GM12878 (cell line): ENCODE measurements around the gene AQP5. TPM values are rescaled to one million over a fixed set of nuclear protein-coding genes. Genes with fewer than 3 reads are reported as not detected.

Experiments used
- ATAC-seq: fragments of 200-7000 bp; cut with Tn5 transposase; 3 replicates; pipeline ENCODE4 v1.9.1; 2020; ENCODE audit warnings: mild to moderate bottlenecking, moderate library complexity
- BruUV-seq: library from RNA; stranded (reverse); fragments of 400-500 nt; replicated peaks from 2 replicates; lab custom pipeline; 2021; lab: Mats Ljungman, UMichigan
- CTCF ChIA-PET: fragments of 300-600 bp; sonication (Branson Sonifier 250); formaldehyde crosslinking; extraction: SDS; loops from one replicate; lab custom pipeline; 2021; ENCODE audit warnings: inconsistent platforms; lab: Yijun Ruan, JAX
- POLR2A ChIA-PET: fragments of 350-600 bp; formaldehyde crosslinking; extraction: SDS; loops from one replicate; lab custom pipeline; 2021; ENCODE audit warnings: inconsistent platforms; lab: Charles Lee
- RAD21 ChIA-PET: fragments of 300-600 bp; sonication (Branson Sonifier 250); formaldehyde crosslinking; loops from one replicate; lab custom pipeline; 2023; ENCODE audit warnings: antibody characterized with exemption; ENCODE audit not compliant: unreplicated experiment; lab: Charles Lee
- SMC1A ChIA-PET: fragments of 300-600 bp; sonication (Branson Sonifier 250); formaldehyde crosslinking; loops from one replicate; lab custom pipeline; 2023; ENCODE audit not compliant: unreplicated experiment, uncharacterized antibody; lab: Charles Lee
- DNase-seq: peaks from one replicate; pipeline ENCODE4 v3.0.0-alpha.2; 2011; ENCODE audit warnings: low read depth, low spot score
- FAIRE-seq: peaks from 3 replicates; lab custom pipeline; 2011; peaks lifted over from hg19 to GRCh38; lab: Jason Lieb, UNC
- H2AFZ ChIP-seq: 2 replicates; pipeline ENCODE4 v1.6.0; 2011; ENCODE audit warnings: low read depth, low read length, control low read depth; ENCODE audit not compliant: control insufficient read depth
- H3K27ac ChIP-seq: 2 replicates; pipeline ENCODE4 v1.5.1; 2011; ENCODE audit warnings: control low read depth; ENCODE audit not compliant: control insufficient read depth, insufficient read depth
- H3K27me3 ChIP-seq, 2 experiments: replicated peaks in 1 of 2; 2 replicates each; pipeline versions ENCODE4 v1.6.0 to v1.6.1; 2011; ENCODE audit warnings: low read length in 1 of 2; ENCODE audit not compliant: control insufficient read depth in 2 of 2, insufficient read depth in 2 of 2
- H3K36me3 ChIP-seq, 2 experiments: 2 replicates each; pipeline ENCODE4 v1.5.1; 2011; ENCODE audit warnings: low read length in 1 of 2; ENCODE audit not compliant: control insufficient read depth in 2 of 2, insufficient read depth in 2 of 2
- H3K4me1 ChIP-seq: 2 replicates; pipeline ENCODE4 v1.6.1; 2011; ENCODE audit warnings: mild to moderate bottlenecking, low read length, moderate library complexity, mixed read lengths; ENCODE audit not compliant: control insufficient read depth, insufficient read depth
- H3K4me2 ChIP-seq: 2 replicates; pipeline ENCODE4 v1.6.0; 2011; ENCODE audit warnings: control low read depth; ENCODE audit not compliant: control insufficient read depth, insufficient read depth
- H3K4me3 ChIP-seq: fragments of 200-600 bp; sonication (generic); 2 replicates; pipeline ENCODE4 v1.5.1; 2016
- H3K79me2 ChIP-seq: 2 replicates; pipeline ENCODE4 v1.6.0; 2011; ENCODE audit warnings: low read length; ENCODE audit not compliant: control insufficient read depth, insufficient read depth
- H3K9ac ChIP-seq: 2 replicates; pipeline ENCODE4 v1.8.0; 2011; ENCODE audit warnings: low read length, control low read depth, mixed read lengths; ENCODE audit not compliant: control insufficient read depth, insufficient read depth
- H3K9me3 ChIP-seq: replicated peaks from 3 replicates; pipeline ENCODE4 v1.5.1; 2011; ENCODE audit warnings: mild to moderate bottlenecking, low read length; ENCODE audit not compliant: control insufficient read depth, insufficient read depth
- H4K20me1 ChIP-seq: 2 replicates; pipeline ENCODE4 v1.6.0; 2011; ENCODE audit not compliant: control insufficient read depth, insufficient read depth
- CEBPB ChIP-seq, 2 experiments: fragments of 150-350 bp in 1 of 2; IDR thresholded peaks; 2 replicates each; pipeline ENCODE4 v1.6.1; 2012 to 2014; ENCODE audit warnings: low read depth in 2 of 2, low read length in 2 of 2, borderline replicate concordance in 1 of 2, inconsistent platforms in 1 of 2
- ESRRA ChIP-seq: IDR thresholded peaks from 2 replicates; pipeline ENCODE4 v1.6.1; 2012; ENCODE audit warnings: mild to moderate bottlenecking, low read length, improper control_type of control experiment
- MEF2B ChIP-seq: fragments of 450-650 bp; IDR thresholded peaks from 2 replicates; pipeline ENCODE4 v1.6.1; 2018; ENCODE audit warnings: mild to moderate bottlenecking, moderate library complexity; ENCODE audit not compliant: partially characterized antibody, poor library complexity, severe bottlenecking
- MTA3 ChIP-seq: IDR thresholded peaks from 2 replicates; pipeline ENCODE4 v1.6.1; 2012; ENCODE audit warnings: low read length, inconsistent platforms, borderline replicate concordance
- RBBP5 ChIP-seq: fragments of 200-600 bp; sonication (generic); conservative IDR thresholded peaks from 2 replicates; pipeline ENCODE4 v1.6.1; 2016
- WGBS: methylation state at CpG from one replicate; pipeline ENCODE4 v1.1.6; 2016; ENCODE audit warnings: low lambda C conversion rate; ENCODE audit not compliant: insufficient replicate concordance, insufficient coverage; ENCODE audit errors: missing lambda C conversion rate; 5-methylcytosine and 5-hydroxymethylcytosine counted together
- in situ Hi-C: fragments of 300-500 bp; cut with MboI; formaldehyde crosslinking; loops from 9 replicates; pipeline ENCODE4 v1.14.3; 2018; ENCODE audit warnings: mixed read lengths
- intact Hi-C: fragments of 100-400 bp; cut with micrococcal nuclease; formaldehyde crosslinking; loops from one replicate; pipeline ENCODE4 v1.14.2; 2022; ENCODE audit not compliant: unreplicated experiment
- polyA plus RNA-seq, 11 experiments: library from polyadenylated mRNA; depleted of rRNA in 4 of 11; unstranded in 6 of 11; stranded (reverse) in 5 of 11; fragments of >200 nt; fragmentation: Nextera tagmentation in 4 of 11; fragmentation: Illumina TruSeq in 1 of 11; extraction: Ambion mirVana in 4 of 11; extraction: Trizol in 1 of 11; gene quantifications; 1 replicate in 1 of 11; 2 replicates in 10 of 11; pipeline versions ENCODE4 v1.2.1 to v1.2.3, GENCODE V29; 2011 to 2016; ENCODE audit warnings: inconsistent platforms in 2 of 11, missing spikeins in 2 of 11, low read depth in 1 of 11
- total RNA-seq, 4 experiments: library from RNA; depleted of rRNA in 3 of 4; stranded (reverse); fragments of >200 nt in 3 of 4; fragmentation: Illumina TruSeq in 1 of 4; extraction: Trizol in 1 of 4; gene quantifications; 2 replicates each; pipeline versions ENCODE4 v1.2.1 to v1.2.3, GENCODE V29; 2013 to 2021
- TF ChIP-seq, protein P1 (sequence below): fragments of 450-650 bp; IDR thresholded peaks from 2 replicates; pipeline ENCODE4 v1.6.1; 2017; ENCODE audit warnings: mild to moderate bottlenecking, moderate library complexity

The AQP5 gene
- total and polyA plus RNA-seq, 10 of the 15 experiments (the other 5 are each of a cell fraction or from before 2014, with no cell fraction given): not detected

DNA sequence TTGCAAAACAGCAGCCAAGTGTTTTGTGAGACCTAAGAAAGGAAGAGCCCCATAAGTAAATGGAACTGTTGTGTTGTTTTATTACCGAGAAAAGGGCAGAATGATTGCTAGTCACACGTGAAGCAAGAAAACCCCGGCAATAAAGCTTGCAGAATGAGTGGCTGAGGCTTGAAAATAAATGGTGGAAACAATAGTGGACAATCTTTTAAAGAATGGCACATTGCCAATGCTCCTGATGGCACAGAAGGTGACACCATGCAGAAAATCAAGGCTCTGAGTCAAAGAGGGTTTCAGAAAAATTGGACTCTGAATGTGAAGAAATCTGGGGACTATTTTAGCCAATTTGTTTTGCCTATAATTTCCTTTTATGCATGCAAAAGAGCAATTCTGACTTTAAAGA lies 15.2 kb upstream of the AQP5 start:
- POLR2A ChIA-PET: no interaction called here
- 64% methylated on average over 3 of the region's 3 CpGs for whole genome bisulfite sequencing
- H3K9ac ChIP-seq: no peak overlapping the region

More for the DNA sequence above, 15.2 kb upstream of the AQP5 start:
- no peaks in the 10 kb centered on the region for H3K36me3 ChIP-seq
- intact Hi-C loops: no loop called here
- no peak overlapping the region for H3K4me2 ChIP-seq
- H3K4me1 ChIP-seq: no peaks in the 10 kb centered on the region
- DNase-seq: no peak
- H2AFZ ChIP-seq: no peak overlapping the region
- no peaks in the 10 kb centered on the region for H3K79me2 ChIP-seq
- no peaks in the 10 kb centered on the region for H4K20me1 ChIP-seq
- no peak overlapping the region for H3K27ac ChIP-seq
- in situ Hi-C loops: no loop called here
- ATAC-seq: no peak
- no TSS peak for BruUV-seq
- no peak for FAIRE-seq
- H3K4me3 ChIP-seq: no peak overlapping the region
- ChIA-PET CTCF (interaction anchor here (0.6 to 2.8 kb wide), 34 partner anchors 10 to 749 kb away, joined by 3 to 35 read pairs (median 4); partner anchors contain the start of genes SMARCD1 and TMBIM6), RAD21 (interaction anchor here (1.6 kb wide), 1 partner anchor 80 kb away, joined by 4 read pairs; no protein-coding TSS in a partner anchor), SMC1A (interaction anchor here (0.8 to 2.0 kb wide), 8 partner anchors 14 to 135 kb away, joined by 3 to 8 read pairs (median 4); no protein-coding TSS in a partner anchor)
- TF ChIP-seq, protein P1, sequence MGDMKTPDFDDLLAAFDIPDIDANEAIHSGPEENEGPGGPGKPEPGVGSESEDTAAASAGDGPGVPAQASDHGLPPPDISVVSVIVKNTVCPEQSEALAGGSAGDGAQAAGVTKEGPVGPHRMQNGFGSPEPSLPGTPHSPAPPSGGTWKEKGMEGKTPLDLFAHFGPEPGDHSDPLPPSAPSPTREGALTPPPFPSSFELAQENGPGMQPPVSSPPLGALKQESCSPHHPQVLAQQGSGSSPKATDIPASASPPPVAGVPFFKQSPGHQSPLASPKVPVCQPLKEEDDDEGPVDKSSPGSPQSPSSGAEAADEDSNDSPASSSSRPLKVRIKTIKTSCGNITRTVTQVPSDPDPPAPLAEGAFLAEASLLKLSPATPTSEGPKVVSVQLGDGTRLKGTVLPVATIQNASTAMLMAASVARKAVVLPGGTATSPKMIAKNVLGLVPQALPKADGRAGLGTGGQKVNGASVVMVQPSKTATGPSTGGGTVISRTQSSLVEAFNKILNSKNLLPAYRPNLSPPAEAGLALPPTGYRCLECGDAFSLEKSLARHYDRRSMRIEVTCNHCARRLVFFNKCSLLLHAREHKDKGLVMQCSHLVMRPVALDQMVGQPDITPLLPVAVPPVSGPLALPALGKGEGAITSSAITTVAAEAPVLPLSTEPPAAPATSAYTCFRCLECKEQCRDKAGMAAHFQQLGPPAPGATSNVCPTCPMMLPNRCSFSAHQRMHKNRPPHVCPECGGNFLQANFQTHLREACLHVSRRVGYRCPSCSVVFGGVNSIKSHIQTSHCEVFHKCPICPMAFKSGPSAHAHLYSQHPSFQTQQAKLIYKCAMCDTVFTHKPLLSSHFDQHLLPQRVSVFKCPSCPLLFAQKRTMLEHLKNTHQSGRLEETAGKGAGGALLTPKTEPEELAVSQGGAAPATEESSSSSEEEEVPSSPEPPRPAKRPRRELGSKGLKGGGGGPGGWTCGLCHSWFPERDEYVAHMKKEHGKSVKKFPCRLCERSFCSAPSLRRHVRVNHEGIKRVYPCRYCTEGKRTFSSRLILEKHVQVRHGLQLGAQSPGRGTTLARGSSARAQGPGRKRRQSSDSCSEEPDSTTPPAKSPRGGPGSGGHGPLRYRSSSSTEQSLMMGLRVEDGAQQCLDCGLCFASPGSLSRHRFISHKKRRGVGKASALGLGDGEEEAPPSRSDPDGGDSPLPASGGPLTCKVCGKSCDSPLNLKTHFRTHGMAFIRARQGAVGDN: no peak
- TF ChIP-seq RBBP5 (no peak), MEF2B (no peak), CEBPB (IDR thresholded peaks at IDR 0.05; ENCODE audit: borderline replicate concordance in 1 of 2, low read depth in 2 of 2, low read length in 2 of 2) (no peak), MTA3 (no peak), ESRRA (no peak)
- no peaks in the 10 kb centered on the region; a peak in 1 of 4 replicates for H3K27me3 ChIP-seq
- no peaks in the 10 kb centered on the region for H3K9me3 ChIP-seq
